Left lobe of liver (tissue), 2 donors: Measurements from ENCODE around the gene MMP23B. TPM values are rescaled to one million over a fixed set of nuclear protein-coding genes. Genes with fewer than 3 reads are reported as not detected.
A peak's percentile ranks its signal among the peaks of the same experiment; 100 is the strongest.

ENCODE experiments used
- ATAC-seq: fragments of 200-7000 bp; cut with Tn5 transposase; one replicate; pipeline ENCODE4 v1.9.1; 2020; ENCODE audit warnings: mild to moderate bottlenecking, moderate library complexity
- DNase-seq: peaks from one replicate; pipeline ENCODE4 v3.0.0-alpha.2; 2020; ENCODE audit warnings: low spot score
- total RNA-seq: library from RNA; stranded (reverse); gene quantifications from one replicate; pipeline ENCODE4 v1.2.1, GENCODE V29; 2021
- donor health status: DM: no; HTN: no; CAD: no; lungs with moderate emphysema.
- donor health status: DM: no; HTN: yes; CAD: no.

The MMP23B gene
- total RNA-seq, 1 donor from 2014 or later, result 1.6 TPM

- no peak for ATAC-seq
Observed at GRCh38 chr1:1602304-1602967, 29.5 kb upstream of the MMP23B start.

GRCh38 chr1:1602968-1603506, 28.9 kb upstream of the MMP23B start:
- ATAC-seq (no peak), DNase-seq (no peak)

More at GRCh38 chr1:1602304-1602967, 29.5 kb upstream of the MMP23B start:
- no peak for DNase-seq

GRCh38 chr1:1603671-1604373, 28.2 kb upstream of the MMP23B start:
- no peak for DNase-seq
- no peak for ATAC-seq

- ATAC-seq, result no peak
- no peak for DNase-seq
Observed at GRCh38 chr1:1604374-1605033, 27.5 kb upstream of the MMP23B start.

GRCh38 chr1:1605034-1605591, 26.9 kb upstream of the MMP23B start:
- no peak for DNase-seq

GRCh38 chr1:1605724-1606123, 26.2 kb upstream of the MMP23B start:
- ATAC-seq, result no peak
- no peak for DNase-seq

More at GRCh38 chr1:1605034-1605591, 26.9 kb upstream of the MMP23B start:
- no peak for ATAC-seq

GRCh38 chr1:1606232-1606631, 25.7 kb upstream of the MMP23B start:
- no peak for DNase-seq
- ATAC-seq, result no peak

- ATAC-seq (no peak), DNase-seq (no peak)
Observed at GRCh38 chr1:1609822-1610485, 22.0 kb upstream of the MMP23B start.

GRCh38 chr1:1610796-1611195, 21.2 kb upstream of the MMP23B start:
- DNase-seq (no peak), ATAC-seq (no peak)

- ATAC-seq, result no peak
- no peak for DNase-seq
Observed at GRCh38 chr1:1612104-1612400, 19.9 kb upstream of the MMP23B start.

- DNase-seq, result no peak
Observed at GRCh38 chr1:1613509-1614082, 18.4 kb upstream of the MMP23B start.

GRCh38 chr1:1614204-1614953, 17.6 kb upstream of the MMP23B start:
- DNase-seq (no peak), ATAC-seq (peak; percentile 19)

More at GRCh38 chr1:1613509-1614082, 18.4 kb upstream of the MMP23B start:
- ATAC-seq, result no peak

- DNase-seq (no peak), ATAC-seq (no peak)
Observed at GRCh38 chr1:1614954-1615255, 17.1 kb upstream of the MMP23B start.

- peak; percentile 98 for DNase-seq
Observed at GRCh38 chr1:1615256-1616044, 16.5 kb upstream of the MMP23B start, which contains the start of gene MIB2. Gene MIB2, plus strand, starts transcription at chr1:1615500. Its CDS starts 7,953 bp downstream, at chr1:1623453.

GRCh38 chr1:1616045-1616790, 15.8 kb upstream of the MMP23B start:
- peak; percentile 70 for DNase-seq
- ATAC-seq, result peak; percentile 44

More at GRCh38 chr1:1615256-1616044, 16.5 kb upstream of the MMP23B start, which contains the start of gene MIB2:
- peak; percentile 87 for ATAC-seq

- ATAC-seq (no peak), DNase-seq (no peak)
Observed at GRCh38 chr1:1616838-1617237, 15.1 kb upstream of the MMP23B start.

GRCh38 chr1:1617516-1617915, 14.5 kb upstream of the MMP23B start:
- DNase-seq (no peak), ATAC-seq (no peak)

- ATAC-seq, result no peak
- no peak for DNase-seq
Observed at GRCh38 chr1:1617925-1618324, 14.0 kb upstream of the MMP23B start.
